MCF 10A (cell line): ENCODE data around the gene HAUS1. TPM values are rescaled to one million over a fixed set of nuclear protein-coding genes. Genes with fewer than 3 reads are reported as not detected.

Experiments used
- Bru-seq: library from RNA; stranded (reverse); fragments of 400-500 nt; gene quantifications from one replicate; lab custom pipeline; 2021; lab: Mats Ljungman, UMichigan
- BruChase-seq, 2 experiments: library from RNA; stranded (reverse); fragments of 400-500 nt; gene quantifications; one replicate each; lab custom pipeline; 2021; lab: Mats Ljungman, UMichigan
- BruUV-seq: library from RNA; stranded (reverse); fragments of 400-500 nt; replicated peaks from 2 replicates; lab custom pipeline; 2021; lab: Mats Ljungman, UMichigan
- CTCF ChIA-PET: fragments of 300-600 bp; sonication (Branson Sonifier 250); formaldehyde crosslinking; extraction: SDS; loops from one replicate; lab custom pipeline; 2021; ENCODE audit warnings: antibody characterized with exemption, inconsistent platforms; lab: Yijun Ruan, JAX
- POLR2A ChIA-PET: fragments of 300-600, 350-650 bp; sonication (Branson Sonifier 250); formaldehyde crosslinking; extraction: SDS; loops from one replicate; lab custom pipeline; 2020; ENCODE audit warnings: antibody characterized with exemption, inconsistent platforms; lab: Yijun Ruan, JAX
- DNase-seq: peaks from one replicate; pipeline ENCODE4 v3.0.0-alpha.2; 2018; ENCODE audit not compliant: unreplicated experiment
- H3K27ac Mint-ChIP-seq: one replicate; pipeline ENCODE4 v1.8.0; 2022; ENCODE audit warnings: mild to moderate bottlenecking, low read depth, mixed read lengths; ENCODE audit not compliant: unreplicated experiment
- H3K27me3 Mint-ChIP-seq: one replicate; pipeline ENCODE4 v1.8.0; 2022; ENCODE audit warnings: mixed read lengths; ENCODE audit not compliant: insufficient read depth, unreplicated experiment
- H3K36me3 Mint-ChIP-seq: one replicate; pipeline ENCODE4 v1.8.0; 2022; ENCODE audit warnings: mild to moderate bottlenecking, moderate library complexity, mixed read lengths; ENCODE audit not compliant: insufficient read depth, unreplicated experiment
- H3K4me1 Mint-ChIP-seq: one replicate; pipeline ENCODE4 v1.8.0; 2022; ENCODE audit warnings: mixed read lengths; ENCODE audit not compliant: insufficient read depth, unreplicated experiment
- H3K4me3 Mint-ChIP-seq: one replicate; pipeline ENCODE4 v1.8.0; 2022; ENCODE audit warnings: mild to moderate bottlenecking, moderate library complexity, mixed read lengths; ENCODE audit not compliant: unreplicated experiment
- H3K9me3 Mint-ChIP-seq: one replicate; pipeline ENCODE4 v1.8.0; 2022; ENCODE audit warnings: mixed read lengths; ENCODE audit not compliant: unreplicated experiment
- intact Hi-C: fragments of 100-400 bp; cut with micrococcal nuclease; formaldehyde crosslinking; loops from 2 replicates; pipeline ENCODE4 v1.14.1; 2022
- long read RNA-seq: library from polyadenylated mRNA; stranded (forward); transcript quantifications from one replicate; pipeline ENCODE4 v2.0.0, GENCODE V29; 2022
- total RNA-seq: library from RNA; stranded (reverse); gene quantifications from 2 replicates; pipeline ENCODE4 v1.2.3, GENCODE V29; 2022
- TF ChIP-seq, protein P1 (sequence below): fragments of 200-600 bp; IDR thresholded peaks from one replicate; pipeline ENCODE4 v1.8.0; 2022; ENCODE audit warnings: antibody characterized with exemption, mild to moderate bottlenecking; ENCODE audit not compliant: unreplicated experiment

The HAUS1 gene, protein sequence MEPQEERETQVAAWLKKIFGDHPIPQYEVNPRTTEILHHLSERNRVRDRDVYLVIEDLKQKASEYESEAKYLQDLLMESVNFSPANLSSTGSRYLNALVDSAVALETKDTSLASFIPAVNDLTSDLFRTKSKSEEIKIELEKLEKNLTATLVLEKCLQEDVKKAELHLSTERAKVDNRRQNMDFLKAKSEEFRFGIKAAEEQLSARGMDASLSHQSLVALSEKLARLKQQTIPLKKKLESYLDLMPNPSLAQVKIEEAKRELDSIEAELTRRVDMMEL
- 14.9 and 21.6 TPM in 2 replicates for total RNA-seq
- Bru-seq, nascent RNA = percentile 47 among the genes with signal in this experiment
- percentile 53 among the genes with signal in this experiment for BruChase-seq, experiment 1, labeled RNA remaining after a 6-hour chase
- BruChase-seq, experiment 2, labeled RNA remaining after a 2-hour chase = percentile 57 among the genes with signal in this experiment
- long read RNA-seq, transcript HAUS1-201 (9 exons, 1,125 nt) = major isoform, 37 of 51 reads
- long read RNA-seq, partial matches to known transcripts = 0 of 51 reads
- long read RNA-seq, other reads (novel, unspliced or antisense) = 8 of 51 reads

DNA sequence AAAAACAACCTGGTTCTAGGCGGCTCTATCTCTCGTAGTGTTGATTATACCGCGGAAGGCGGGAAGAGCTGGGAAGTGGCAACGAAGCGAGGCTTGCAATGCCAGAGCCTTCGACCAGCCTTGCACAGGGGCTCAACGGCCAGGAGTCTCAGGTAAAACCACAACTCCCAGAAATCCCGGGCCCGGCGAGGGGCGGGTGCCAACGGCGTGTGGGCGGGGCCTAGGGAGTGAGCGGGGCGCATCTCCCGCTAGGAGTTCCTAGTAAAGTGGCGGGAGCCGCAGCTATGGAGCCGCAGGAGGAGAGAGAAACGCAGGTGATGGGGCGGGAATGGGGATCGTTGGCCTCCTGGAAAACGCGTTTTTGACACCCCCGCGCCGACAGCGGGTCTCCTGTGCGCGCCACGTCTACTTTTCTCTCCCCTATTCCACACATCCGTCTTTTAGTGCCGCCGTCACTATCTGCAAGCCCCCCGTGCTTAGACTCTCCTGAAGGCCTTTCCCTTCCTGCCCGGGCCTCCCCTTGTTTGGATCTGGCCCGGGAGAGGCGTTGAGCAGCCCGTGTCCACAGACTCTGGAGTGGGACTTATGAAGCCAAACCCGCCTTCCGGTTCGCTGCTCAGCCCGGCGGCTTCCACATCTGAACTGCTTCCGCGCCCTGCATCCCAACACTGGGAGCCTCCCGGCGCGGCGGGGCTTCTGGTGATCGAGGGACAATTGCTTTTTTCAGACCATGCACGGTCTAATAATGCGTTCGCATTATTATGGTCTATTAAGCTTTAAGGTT is at the start of gene HAUS1:
TSS of gene HAUS1 (plus strand) at position 258 of the 784 bp plus-strand sequence. CDS start at position 285, 27 bp downstream.
- peak within 1 kb of the TSS; percentile 36 for H3K27ac Mint-ChIP-seq
- H3K27me3 Mint-ChIP-seq = no peaks in the 10 kb centered on the region
- peak within 1 kb of the TSS; percentile 86 for H3K4me3 Mint-ChIP-seq
- intact Hi-C loops = no loop called here
- TF ChIP-seq, protein P1, sequence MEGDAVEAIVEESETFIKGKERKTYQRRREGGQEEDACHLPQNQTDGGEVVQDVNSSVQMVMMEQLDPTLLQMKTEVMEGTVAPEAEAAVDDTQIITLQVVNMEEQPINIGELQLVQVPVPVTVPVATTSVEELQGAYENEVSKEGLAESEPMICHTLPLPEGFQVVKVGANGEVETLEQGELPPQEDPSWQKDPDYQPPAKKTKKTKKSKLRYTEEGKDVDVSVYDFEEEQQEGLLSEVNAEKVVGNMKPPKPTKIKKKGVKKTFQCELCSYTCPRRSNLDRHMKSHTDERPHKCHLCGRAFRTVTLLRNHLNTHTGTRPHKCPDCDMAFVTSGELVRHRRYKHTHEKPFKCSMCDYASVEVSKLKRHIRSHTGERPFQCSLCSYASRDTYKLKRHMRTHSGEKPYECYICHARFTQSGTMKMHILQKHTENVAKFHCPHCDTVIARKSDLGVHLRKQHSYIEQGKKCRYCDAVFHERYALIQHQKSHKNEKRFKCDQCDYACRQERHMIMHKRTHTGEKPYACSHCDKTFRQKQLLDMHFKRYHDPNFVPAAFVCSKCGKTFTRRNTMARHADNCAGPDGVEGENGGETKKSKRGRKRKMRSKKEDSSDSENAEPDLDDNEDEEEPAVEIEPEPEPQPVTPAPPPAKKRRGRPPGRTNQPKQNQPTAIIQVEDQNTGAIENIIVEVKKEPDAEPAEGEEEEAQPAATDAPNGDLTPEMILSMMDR = no peak
- DNase-seq = peak; percentile 93
- peaks cover 13% of the 10 kb centered on the region for H3K36me3 Mint-ChIP-seq
- H3K9me3 Mint-ChIP-seq = no peaks in the 10 kb centered on the region
- no peaks in the 10 kb centered on the region for H3K4me1 Mint-ChIP-seq
- CTCF ChIA-PET = interaction anchor here (1.1 kb wide), 1 partner anchor 45 kb away, joined by 4 read pairs; no protein-coding TSS in a partner anchor
- POLR2A ChIA-PET = interaction anchor here (0.6 to 1.8 kb wide), 6 partner anchors 10 to 167 kb away, joined by 3 to 8 read pairs (median 3); no protein-coding TSS in a partner anchor
- BruUV-seq = TSS peak; percentile 22

DNA sequence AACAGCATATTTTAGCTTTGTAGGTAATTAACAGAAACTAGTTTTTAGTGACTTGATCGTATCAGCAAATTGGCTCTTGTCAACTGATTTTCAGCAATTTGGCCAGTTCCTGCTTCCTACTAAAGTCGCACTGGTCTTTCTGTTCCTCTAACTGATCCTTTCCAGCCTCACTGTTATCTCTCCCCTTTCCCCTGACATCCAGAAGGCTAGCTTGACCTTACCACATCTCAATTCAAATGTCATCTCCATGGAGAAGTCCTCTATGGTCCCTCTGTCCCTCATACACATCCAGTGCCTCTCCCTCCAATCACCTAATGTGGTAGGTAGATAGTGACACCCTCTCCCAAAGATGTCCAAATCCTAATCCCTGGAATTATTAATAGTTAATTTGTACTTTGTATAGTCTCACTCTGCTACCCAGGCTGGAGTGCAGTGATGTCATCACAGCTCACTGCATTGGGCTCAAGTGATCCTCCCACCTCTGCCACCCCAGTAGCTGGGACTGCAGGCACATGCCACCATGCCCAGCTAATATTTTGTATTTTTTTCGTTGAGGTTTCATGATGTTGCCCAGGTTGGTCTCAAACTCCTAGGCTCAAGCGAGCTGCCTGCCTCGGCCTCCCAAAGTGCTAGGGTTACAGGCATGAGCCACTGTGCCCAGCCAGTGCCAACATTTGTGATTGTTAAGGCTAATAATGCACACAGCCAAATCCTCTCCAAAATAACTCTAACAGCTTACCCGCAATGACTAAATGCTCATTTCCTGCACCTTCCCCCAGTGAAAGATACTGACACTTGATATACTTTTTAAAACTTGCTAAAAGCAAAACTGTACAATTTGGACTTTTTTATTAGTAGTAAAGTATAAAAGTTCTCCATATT is 49.0 kb upstream of the HAUS1 start:
- Mint-ChIP-seq H3K27me3 (no peaks in the 10 kb centered on the region), H3K4me1 (peaks cover 23% of the 10 kb centered on the region), H3K27ac (no peak overlapping the region), H3K4me3 (no peak overlapping the region), H3K36me3 (no peaks in the 10 kb centered on the region), H3K9me3 (no peaks in the 10 kb centered on the region)
- ChIA-PET POLR2A (interaction anchor here (0.6 to 1.9 kb wide), 4 partner anchors 12 to 31 kb away, joined by 3 to 9 read pairs (median 3); no protein-coding TSS in a partner anchor), CTCF (interaction anchor here (1.2 kb wide), 1 partner anchor 11 kb away, joined by 3 read pairs; no protein-coding TSS in a partner anchor)
- TF ChIP-seq, protein P1 = no peak
- intact Hi-C loops = no loop called here
- BruUV-seq = no TSS peak
- no peak for DNase-seq

DNA sequence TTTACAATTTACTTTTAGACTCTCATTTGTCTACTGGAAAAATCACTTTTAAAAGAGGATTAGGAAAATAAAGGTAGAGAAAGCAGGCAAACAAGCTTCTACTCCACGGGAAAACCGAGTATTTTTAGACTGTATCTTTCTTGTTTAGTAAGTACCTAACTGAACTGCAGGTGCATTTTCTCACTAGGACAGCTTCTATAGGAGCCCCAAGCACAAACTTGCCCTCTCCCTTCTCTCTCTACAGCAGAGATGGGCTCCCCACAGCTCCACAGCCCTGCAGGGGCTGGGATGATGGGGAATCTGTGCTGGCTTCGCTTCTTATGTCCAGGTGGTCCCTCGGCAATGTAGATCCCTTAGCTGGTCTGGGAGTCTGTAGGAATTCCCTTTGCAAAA is 48.4 kb upstream of the HAUS1 start:
- no peak overlapping the region for H3K4me3 Mint-ChIP-seq

More for the DNA sequence above, 48.4 kb upstream of the HAUS1 start:
- H3K27me3 Mint-ChIP-seq = no peaks in the 10 kb centered on the region
- no peaks in the 10 kb centered on the region for H3K36me3 Mint-ChIP-seq
- H3K9me3 Mint-ChIP-seq = no peaks in the 10 kb centered on the region
- no peak for DNase-seq
- BruUV-seq = no TSS peak
- intact Hi-C loops = no loop called here
- H3K4me1 Mint-ChIP-seq = peaks cover 23% of the 10 kb centered on the region
- H3K27ac Mint-ChIP-seq = no peak overlapping the region
- CTCF ChIA-PET = no interaction called here
- POLR2A ChIA-PET = interaction anchor here (0.6 to 1.9 kb wide), 2 partner anchors 14 to 32 kb away, joined by 3 to 9 read pairs; no protein-coding TSS in a partner anchor
- TF ChIP-seq, protein P1 = no peak
